Measurements from ENCODE around the gene TRAPPC3.
"Not testable (repeated sequence)": the region's sequence is repeated elsewhere in the genome, so short reads cannot be mapped to it uniquely, and the experiment has no call there.

Gene TRAPPC3

GRCh38 chr1:36166136-36166535 is 16.9 kb upstream of the TRAPPC3 start:
- no peak for DNase-seq

DNA sequence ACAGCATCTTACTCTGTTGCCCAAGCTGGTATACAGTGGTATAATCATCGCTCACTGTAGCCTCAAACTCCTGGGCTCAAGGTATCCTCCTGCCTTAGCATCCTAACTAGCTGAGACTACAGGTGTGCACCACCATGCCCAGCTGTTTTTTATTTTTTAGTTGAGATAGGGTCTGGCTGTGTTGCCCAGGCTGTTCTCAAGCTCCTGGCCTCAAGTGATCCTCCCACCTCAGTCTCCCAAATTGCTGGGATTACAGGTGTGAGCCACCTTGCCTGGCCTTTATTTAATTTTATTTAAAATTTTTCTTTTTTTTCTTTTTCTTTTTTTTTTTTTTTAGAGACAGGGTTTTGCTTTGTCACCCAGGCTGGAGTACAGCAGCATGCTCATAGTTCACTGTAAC is 15.9 kb upstream of the TRAPPC3 start:
- no peak for DNase-seq

GRCh38 chr1:36164361-36164760 is 15.1 kb upstream of the TRAPPC3 start:
- no peak for DNase-seq

DNA sequence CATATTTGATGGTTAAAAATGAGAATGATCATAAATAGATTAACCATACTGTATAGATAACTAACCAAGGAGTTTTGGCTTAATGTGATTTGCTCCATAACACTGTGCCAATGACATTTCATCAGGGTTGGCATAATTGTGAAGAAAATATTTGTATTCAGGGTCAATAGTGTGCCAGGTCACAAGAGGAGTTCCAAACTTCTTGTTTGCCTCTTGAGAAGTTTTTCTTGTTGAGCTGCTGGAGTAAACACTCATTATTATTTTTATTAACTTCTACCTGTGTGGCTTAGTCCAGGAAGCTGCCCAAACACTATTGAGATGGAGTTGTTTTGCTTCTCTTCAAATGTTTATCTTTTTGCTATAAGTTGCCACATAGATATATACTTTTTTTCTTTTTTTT is 14.1 kb upstream of the TRAPPC3 start:
- DNase-seq: no peak

DNA sequence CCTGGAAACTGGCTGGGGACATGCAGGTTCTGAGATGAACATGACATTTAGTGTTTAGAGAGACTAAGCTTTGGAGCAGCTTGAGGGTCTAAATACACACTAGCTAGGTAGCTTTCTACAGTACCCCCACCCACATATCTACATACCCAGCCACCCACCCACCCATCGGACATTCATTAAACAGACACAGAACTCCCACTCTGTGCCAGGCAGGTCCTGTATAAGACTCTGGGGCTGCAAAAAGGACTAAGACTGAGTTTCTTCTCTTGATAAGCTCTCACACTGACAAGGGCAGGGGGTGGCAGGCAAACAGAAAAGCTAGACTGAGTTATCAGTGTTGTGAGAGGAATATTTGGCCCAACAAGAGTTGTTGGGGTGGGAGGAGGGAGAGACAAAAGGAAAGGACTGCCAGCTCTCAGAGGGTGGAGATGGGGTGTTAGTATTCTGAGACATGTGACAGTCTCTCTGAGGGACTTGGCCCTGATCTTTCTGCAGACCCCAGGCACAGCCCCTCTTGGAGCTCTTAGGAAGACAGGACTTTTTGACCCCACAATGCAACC is 13.5 kb upstream of the TRAPPC3 start:
- no peak for DNase-seq

DNA sequence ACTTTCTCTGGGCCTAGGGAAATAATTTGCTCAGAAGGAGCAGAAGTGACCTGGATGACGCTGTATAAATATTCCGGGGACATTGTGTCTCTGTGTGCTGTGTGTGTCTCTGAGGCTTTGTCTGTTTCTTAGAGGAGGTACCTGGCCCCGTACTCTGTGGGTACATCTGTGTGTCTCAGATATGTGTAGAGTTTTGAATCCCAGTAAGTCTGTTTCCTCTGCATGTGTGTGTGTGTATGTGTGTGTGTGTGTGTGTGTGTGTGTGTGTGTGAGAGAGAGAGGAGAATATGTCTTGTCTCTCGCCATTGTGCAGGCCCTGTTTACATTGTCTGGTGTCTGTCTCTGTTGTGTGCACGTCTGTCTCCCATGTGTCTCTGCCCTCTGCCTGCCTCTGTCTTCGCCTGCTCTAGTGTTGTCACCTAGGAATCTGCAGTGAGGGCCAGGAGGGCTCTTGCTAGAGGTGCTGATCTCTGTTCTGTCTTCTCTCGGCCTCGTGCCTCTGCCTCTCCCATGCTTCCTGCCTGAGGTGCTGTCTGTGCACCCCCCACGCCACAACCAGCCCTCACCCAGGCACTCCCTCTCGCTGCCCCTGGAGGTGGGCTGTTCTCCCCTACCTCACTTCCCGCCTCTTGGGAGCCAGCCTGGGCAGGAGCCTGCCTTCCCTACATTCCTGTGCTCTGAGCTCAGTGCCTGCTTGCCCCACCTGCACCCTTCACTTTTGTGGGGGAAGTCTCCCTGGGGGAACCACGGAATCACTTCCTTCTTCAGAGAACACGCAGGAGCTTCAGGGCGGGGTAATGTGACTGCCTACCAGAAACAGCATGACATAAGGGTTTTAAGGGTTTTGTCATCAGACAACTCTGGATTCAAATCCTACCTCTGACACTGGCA is 12.6 kb upstream of the TRAPPC3 start:
- DNase-seq: no peak

- peak; percentile 67 for DNase-seq
Observed at GRCh38 chr1:36160949-36161485, 11.7 kb upstream of the TRAPPC3 start.

DNA sequence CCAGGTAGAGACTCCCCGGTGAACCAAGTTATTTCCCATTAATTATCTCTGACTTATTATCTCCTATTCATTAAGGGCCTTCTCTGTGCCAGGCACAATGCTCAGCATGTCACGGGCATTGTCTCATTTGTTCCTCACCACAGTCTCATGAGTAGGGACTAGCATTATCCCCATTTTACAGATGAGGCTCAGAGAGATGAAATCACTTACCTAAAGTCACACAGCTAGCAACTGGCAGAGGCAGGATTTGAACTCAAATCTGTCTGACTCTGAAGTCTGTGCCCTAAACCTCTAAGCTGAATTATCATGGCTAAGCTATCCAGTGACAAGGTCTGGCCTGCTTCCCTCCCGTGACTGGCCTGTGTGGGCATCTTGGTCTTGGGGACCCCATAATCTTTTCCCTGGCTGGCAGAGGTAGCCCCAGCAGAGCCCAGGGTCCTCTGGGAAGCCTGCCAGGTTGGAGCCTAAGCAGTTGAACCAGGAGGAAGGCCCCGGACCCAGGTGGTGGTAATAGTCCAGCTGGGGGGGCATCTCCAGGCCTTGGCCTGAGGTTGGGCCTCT is 11.2 kb upstream of the TRAPPC3 start:
- DNase-seq: no peak

DNA sequence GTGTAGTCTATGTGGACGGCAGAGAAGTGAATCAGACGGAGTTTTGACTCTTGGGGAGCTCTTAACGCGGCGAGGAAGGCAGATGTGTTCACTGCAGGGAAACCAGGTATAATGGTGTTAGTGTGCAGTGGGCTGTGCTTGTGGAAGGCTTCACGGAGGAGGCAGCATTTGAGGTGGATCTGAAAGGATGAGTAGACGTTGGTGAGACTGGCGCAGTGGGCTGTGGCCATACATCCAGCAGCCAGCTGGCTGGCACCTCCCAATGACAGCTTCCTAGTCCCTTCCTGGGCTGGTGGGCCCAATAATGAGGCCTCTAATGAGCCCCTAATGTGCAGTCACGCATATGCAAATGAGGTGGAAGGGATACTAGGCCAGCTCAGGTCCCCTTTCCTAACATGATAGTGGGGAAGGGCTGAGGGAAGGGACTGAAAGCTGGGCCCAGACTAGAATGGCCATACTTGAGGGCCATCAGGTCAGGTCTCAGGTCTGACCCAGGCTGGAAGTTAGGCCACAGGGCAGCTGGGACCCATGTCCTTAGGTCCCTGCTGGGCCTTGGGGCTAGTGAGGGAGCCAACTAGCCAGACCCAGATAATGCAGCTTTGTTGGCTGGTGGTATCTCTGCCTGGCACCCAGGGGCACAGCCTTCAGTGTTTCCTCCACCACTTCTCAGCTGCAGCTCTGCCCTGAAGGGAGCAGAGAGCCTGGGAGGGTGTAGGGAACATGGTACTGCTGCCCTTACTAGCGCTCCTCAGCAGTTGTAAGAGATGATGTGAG is 10.5 kb upstream of the TRAPPC3 start:
- no peak for DNase-seq

DNA sequence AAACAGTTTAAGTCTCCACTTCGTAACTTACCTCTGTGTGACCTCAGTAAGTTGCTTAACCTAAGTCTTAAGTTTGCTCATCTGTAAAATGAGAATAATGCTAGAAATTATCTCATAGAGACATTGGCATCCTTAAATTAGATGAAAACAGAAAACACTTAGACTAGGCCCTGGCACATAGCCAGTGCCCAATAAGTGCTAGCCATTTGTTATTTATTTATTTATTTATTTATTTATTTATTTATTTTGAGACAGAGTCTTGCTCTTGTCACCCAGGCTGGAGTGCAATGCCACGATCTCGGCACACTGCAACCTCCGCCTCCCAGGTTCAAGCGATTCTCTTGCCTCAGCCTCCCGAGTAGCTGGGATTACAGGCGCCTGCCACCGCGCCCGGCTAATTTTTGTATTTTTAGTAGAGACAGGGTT is 9.6 kb upstream of the TRAPPC3 start:
- DNase-seq: not testable (repeated sequence)

- no peak for DNase-seq
Observed at GRCh38 chr1:36157973-36158826, 8.9 kb upstream of the TRAPPC3 start.

- DNase-seq: peak; percentile 71
Observed at GRCh38 chr1:36157115-36157903, 8.0 kb upstream of the TRAPPC3 start.

- peak; percentile 87 for DNase-seq
Observed at GRCh38 chr1:36156329-36157114, 7.2 kb upstream of the TRAPPC3 start.

GRCh38 chr1:36155408-36156328 is 6.4 kb upstream of the TRAPPC3 start, which contains the start of gene MAP7D1:
Gene MAP7D1, plus strand, starts transcription at chr1:36156160. Its CDS starts 258 bp downstream, at chr1:36156418.
- peak; percentile 92 for DNase-seq

DNA sequence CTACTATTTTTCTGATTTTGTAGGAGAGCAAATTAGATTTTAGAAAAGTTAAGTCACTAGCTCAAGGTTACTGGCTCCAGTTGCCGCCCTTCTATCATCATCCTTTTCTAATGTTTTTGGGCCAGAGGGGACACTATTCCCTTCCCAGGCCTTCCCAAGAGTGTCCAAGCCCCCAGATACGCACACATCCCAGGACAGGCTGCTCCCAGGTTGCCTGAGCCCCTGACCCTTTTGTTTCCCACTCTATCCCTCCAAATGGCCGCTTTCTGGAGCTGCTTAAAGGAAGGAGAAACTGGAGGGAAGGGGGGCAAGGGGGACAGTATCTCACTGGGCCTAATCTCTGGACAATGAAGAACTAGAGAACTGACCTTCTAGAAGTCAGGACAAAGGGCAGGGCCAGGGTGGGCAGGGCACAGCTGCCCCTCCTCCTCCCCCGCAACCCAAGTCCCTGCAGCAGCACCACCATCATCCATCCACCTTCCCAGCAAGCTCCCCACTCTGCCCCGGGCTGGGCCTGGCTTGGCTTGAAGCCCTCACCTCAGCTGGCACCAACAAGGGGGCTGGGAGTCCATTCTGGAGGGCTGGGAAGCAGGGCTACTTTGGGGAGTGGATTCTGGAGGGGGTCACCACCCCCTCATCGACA is 5.6 kb upstream of the TRAPPC3 start:
- DNase-seq: peak; percentile 58

- DNase-seq: no peak
Observed at GRCh38 chr1:36154335-36154734, 5.0 kb upstream of the TRAPPC3 start.

GRCh38 chr1:36153476-36153875 is 4.2 kb upstream of the TRAPPC3 start:
- no peak for DNase-seq

DNA sequence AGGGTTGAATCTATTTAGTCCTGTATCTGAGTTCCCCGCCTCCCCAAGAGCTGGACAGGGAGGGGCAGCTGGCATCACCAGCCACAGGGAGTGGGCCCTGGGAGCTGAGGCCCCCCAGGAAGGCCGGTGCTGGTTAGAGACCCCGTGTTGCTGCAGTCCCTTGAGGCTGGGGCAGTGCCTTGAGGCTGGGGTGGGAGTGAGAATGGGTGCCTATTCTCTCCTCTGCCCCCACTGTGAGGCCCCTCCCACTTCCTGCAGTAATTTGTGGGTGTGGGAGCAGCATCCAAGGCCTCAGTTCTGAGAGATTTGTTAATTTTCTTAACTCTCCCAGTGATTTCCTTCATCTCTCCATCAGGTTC is 2.5 kb upstream of the TRAPPC3 start:
- no peak for DNase-seq
